ENCODE measurements around the gene ADAMTS13. TPM values are rescaled to one million over a fixed set of nuclear protein-coding genes. Genes with fewer than 3 reads are reported as not detected.

ADAMTS13 gene
- total RNA-seq, 1 donor from 2014 or later: 3.5 TPM

DNA sequence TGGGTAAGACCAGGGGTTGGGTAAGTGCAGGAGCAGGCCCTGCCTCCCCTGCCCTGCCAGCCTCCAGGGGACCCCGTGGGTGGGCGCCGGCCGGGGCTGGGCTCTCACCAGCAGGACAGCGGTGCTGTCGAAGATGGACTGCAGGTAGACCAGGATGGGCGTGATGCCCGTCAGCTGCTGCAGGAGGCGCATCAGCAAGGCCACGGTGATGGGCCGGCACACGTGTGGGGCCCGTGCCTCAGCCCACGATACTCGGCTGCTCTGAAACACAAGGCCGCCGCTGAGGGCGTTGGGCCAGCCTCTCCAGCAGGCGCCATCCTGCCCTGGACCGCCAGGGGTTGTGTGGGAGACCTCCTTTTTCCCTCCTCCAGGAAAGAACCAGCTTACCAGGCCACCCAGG is 52.7 kb downstream of the ADAMTS13 start:
- no peak for TF ChIP-seq CTCF (IDR thresholded peaks at IDR 0.05)
- no peaks in the 10 kb centered on the region for H3K9me3 ChIP-seq
- intact Hi-C loops (cut with DNase I): no loop called here
- no peak overlapping the region for H3K4me3 ChIP-seq
- peaks cover 0 to 2% of the 10 kb centered on the region in 2 donors for H3K36me3 ChIP-seq
- peaks cover 6 to 16% of the 10 kb centered on the region in 2 donors for H3K4me1 ChIP-seq
- no peak for DNase-seq (ENCODE audit: low spot score in 2 of 2)
- H3K27me3 ChIP-seq: no peaks in the 10 kb centered on the region
- no peak overlapping the region for H3K27ac ChIP-seq

DNA sequence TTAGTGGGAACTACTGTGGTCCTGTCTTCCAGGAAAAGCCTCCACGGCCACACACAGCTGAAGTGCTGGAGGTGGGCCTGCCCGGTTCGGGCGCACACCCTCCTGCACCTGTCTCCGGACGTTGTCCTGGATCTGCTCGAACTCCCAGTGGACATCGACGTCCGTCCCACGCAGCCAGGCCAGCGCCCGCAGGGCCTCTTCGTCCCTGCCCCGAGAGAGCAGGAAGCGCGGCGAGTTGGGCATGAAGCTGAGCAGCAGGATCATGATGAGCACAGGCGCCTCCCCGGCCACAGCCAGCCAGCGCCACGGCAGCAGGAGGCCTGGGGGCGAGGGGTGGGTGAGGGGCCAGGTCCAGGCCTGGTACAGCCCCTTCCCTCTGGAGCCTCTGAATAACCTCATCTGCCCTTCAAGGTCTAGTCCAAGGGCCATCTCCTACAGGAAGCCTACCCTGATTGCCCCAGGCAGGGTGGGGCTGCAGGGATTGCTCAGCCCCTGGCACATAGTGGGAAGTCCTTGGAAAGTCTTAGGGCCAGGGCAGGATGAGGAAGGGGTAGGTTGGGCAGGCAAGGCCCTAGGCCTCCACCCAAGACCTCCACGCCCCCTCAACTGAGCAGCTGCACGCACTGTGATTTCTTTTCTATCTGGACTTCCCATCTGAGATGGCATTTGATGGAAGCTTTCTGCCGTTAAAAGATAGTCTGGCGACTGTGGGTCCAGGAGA is 53.3 kb downstream of the ADAMTS13 start:
- TF ChIP-seq CTCF (IDR thresholded peaks at IDR 0.05): no peak
- Histone ChIP-seq H3K9me3 (no peaks in the 10 kb centered on the region), H3K4me1 (peaks cover 6 to 17% of the 10 kb centered on the region in 2 donors), H3K27me3 (no peaks in the 10 kb centered on the region), H3K36me3 (peaks cover 0 to 2% of the 10 kb centered on the region in 2 donors), H3K27ac (no peak overlapping the region), H3K4me3 (no peak overlapping the region)
- intact Hi-C loops (cut with DNase I): no loop called here
- DNase-seq (ENCODE audit: low spot score in 2 of 2): no peak

- Histone ChIP-seq H3K4me3 (no peak overlapping the region), H3K27me3 (no peaks in the 10 kb centered on the region), H3K9me3 (no peaks in the 10 kb centered on the region), H3K27ac (no peak overlapping the region), H3K36me3 (peaks cover 0 to 2% of the 10 kb centered on the region in 2 donors), H3K4me1 (peaks cover 6 to 17% of the 10 kb centered on the region in 2 donors)
- DNase-seq (ENCODE audit: low spot score in 2 of 2): no peak
- TF ChIP-seq CTCF (IDR thresholded peaks at IDR 0.05): no peak
- intact Hi-C loops (cut with DNase I): no loop called here
Observed at GRCh38 chr9:133476036-133476931, 54.1 kb downstream of the ADAMTS13 start.

DNA sequence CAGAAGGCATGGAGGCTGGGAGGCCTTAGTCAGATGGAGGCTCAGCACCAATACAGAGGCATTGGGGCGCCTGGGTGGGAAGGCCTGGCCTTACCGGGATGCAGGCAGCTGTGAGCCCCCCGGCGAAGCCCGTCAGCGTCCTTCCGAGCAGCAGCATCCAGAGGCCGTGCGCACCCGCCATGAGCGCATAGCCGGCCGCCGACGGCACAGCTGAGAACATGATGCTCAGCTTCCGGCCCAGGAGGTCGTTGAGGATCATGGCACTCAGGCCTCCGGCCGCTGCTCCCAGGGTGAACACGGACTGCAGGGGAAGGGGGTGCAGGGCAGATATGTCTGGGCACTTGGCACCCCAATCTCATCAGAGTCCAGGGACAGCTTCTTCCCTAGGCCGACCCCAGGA is 54.8 kb downstream of the ADAMTS13 start:
- intact Hi-C loops (cut with DNase I): no loop called here
- Histone ChIP-seq H3K9me3 (no peaks in the 10 kb centered on the region), H3K27me3 (no peaks in the 10 kb centered on the region), H3K27ac (no peak overlapping the region), H3K4me1 (peaks cover 6 to 17% of the 10 kb centered on the region in 2 donors), H3K36me3 (peaks cover 0 to 2% of the 10 kb centered on the region in 2 donors), H3K4me3 (no peak overlapping the region)
- no peak for DNase-seq (ENCODE audit: low spot score in 2 of 2)
- TF ChIP-seq CTCF (IDR thresholded peaks at IDR 0.05): no peak

DNA sequence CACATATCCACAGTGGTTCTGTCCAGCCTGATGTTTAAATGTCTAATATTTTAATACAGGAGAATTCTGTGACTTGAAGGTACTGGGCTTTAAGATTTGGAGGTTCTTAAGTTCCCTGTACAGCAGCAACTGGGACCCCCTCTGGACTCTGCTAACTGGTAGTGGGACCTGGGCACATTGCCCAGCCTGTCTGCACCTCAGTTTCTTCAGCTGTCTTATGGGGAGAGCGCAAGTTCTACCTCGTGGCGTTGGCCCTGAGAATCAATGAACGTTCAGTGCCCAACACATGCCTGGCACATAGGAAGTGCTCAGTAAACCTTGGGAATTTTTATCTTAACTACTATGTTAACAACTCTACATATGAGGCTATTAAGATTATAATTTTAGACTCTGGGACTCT is 55.3 kb downstream of the ADAMTS13 start:
- Histone ChIP-seq H3K4me3 (no peak overlapping the region), H3K9me3 (no peaks in the 10 kb centered on the region), H3K27ac (no peak overlapping the region), H3K27me3 (no peaks in the 10 kb centered on the region), H3K36me3 (peaks cover 0 to 2% of the 10 kb centered on the region in 2 donors), H3K4me1 (peaks cover 6 to 17% of the 10 kb centered on the region in 2 donors)
- no peak for TF ChIP-seq CTCF (IDR thresholded peaks at IDR 0.05)
- intact Hi-C loops (cut with DNase I): no loop called here
- DNase-seq (ENCODE audit: low spot score in 2 of 2): no peak
